Activated CD4-positive, alpha-beta T cell treated with anti-CD3 and anti-CD28 coated beads, Interleukin-2, amount 10 ng/mL, durations not matched to agents 7 days and 5 days (primary cell): ENCODE data around the gene REC8. TPM values are rescaled to one million over a fixed set of nuclear protein-coding genes. Genes with fewer than 3 reads are reported as not detected.

Source experiments
- CTCF ChIA-PET: fragments of 350-600 bp; sonication (Branson Sonifier 250); formaldehyde crosslinking; loops from one replicate; lab custom pipeline; 2021; ENCODE audit warnings: antibody characterized with exemption; lab: Charles Lee
- POLR2A ChIA-PET: fragments of 350-600 bp; sonication (Branson Sonifier 250); formaldehyde crosslinking; loops from one replicate; lab custom pipeline; 2021; ENCODE audit warnings: antibody characterized with exemption; lab: Charles Lee
- DNase-seq: peaks from one replicate; pipeline ENCODE4 v3.0.0-alpha.2; 2020
- H3K27ac Mint-ChIP-seq: one replicate; pipeline ENCODE4 v1.8.0; 2021; ENCODE audit warnings: mild to moderate bottlenecking, moderate library complexity, mixed read lengths
- H3K27me3 Mint-ChIP-seq: one replicate; pipeline ENCODE4 v1.8.0; 2021; ENCODE audit warnings: mixed read lengths
- H3K36me3 Mint-ChIP-seq: one replicate; pipeline ENCODE4 v1.8.0; 2021; ENCODE audit warnings: low read depth, mixed read lengths
- H3K4me1 Mint-ChIP-seq: one replicate; pipeline ENCODE4 v1.8.0; 2021; ENCODE audit warnings: mixed read lengths
- H3K4me3 Mint-ChIP-seq: one replicate; pipeline ENCODE4 v1.8.0; 2021; ENCODE audit warnings: mild to moderate bottlenecking, moderate library complexity, mixed read lengths
- H3K9me3 Mint-ChIP-seq: one replicate; pipeline ENCODE4 v1.8.0; 2021; ENCODE audit warnings: mixed read lengths
- total RNA-seq, 2 experiments: library from RNA; stranded (reverse); gene quantifications; one replicate each; pipeline ENCODE4 v1.2.3, GENCODE V29; 2021

Gene REC8
- total RNA-seq, result 10 to 100 TPM; 52.8 to 61.0 TPM

DNA sequence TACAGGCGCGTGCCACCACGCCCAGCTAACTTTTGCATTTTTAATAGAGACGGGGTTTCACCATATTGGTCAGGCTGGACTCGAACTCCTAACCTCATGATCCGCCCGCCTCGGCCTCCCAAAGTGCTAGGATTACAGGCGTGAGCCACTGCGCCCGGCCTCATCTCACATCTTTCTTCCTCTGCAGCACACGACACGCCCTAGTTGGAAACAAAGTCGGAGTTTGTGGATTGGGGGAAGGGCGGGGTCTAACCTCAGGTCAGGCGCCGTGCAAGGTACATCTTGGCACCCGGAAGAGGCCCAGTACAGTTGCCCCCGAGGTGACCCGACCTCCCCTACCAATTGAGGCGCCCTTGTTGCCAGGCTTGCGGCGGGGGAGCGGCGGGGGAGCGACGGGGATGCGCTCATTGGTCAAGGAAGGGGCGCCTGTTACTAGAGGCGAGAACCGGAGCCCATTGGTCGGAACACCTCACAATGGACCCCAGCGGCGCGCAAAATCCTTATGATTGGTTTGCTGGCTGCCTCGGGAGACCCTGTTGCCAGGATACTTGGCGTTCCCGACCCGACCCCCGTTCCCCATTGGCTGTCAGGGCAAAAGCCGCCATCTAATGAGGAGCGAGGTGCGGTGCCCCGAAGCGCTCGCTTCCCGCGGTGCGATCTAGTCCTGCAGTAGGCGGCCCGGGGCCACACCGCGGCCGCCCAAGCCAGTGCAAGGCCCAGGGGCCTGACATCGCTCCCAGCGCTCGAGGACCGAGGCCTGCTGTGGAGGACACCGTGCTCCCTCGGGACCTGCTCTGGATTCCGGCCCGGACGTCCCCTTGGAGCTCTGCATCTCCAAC lies at the start of gene REC8:
TSS of gene REC8 (plus strand) at position 659 of the 839 bp plus-strand sequence. CDS start 473 bp downstream, outside the sequence.
- Mint-ChIP-seq H3K27ac (peak within 1 kb of the TSS; percentile 86), H3K9me3 (no peaks in the 10 kb centered on the region), H3K36me3 (peaks cover 53% of the 10 kb centered on the region), H3K27me3 (no peaks in the 10 kb centered on the region), H3K4me3 (peak within 1 kb of the TSS; percentile 69), H3K4me1 (peaks cover 55% of the 10 kb centered on the region)
- POLR2A ChIA-PET, result interaction anchor here (0.6 kb wide), 1 partner anchor 9 kb away, joined by 3 read pairs; no protein-coding TSS in a partner anchor
- DNase-seq, result peak; percentile 67
- CTCF ChIA-PET, result interaction anchor here (0.6 to 6.2 kb wide), 6 partner anchors 9 to 870 kb away, joined by 3 to 49 read pairs (median 8); partner anchors contain the start of genes EMC9, IPO4 and IRF9

DNA sequence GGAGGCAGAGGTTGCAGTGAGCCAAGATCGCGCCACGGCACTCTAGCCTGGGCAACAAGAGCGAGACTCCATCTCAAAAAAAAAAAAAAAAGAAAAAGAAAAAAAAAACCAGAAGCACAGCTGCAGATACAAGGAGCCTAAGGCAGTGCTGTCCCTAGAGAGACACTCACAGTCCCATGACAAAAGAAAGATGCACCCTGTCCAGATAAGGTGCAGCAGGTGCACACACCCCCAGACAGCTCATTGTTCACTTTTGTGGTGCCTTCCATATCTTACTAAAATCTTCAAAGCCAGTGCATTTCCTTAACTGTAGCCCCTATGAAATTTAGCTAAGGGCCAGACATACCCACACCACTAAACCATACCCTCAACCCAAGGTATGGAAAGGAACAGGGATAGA lies 49.5 kb upstream of the REC8 start:
- POLR2A ChIA-PET, result interaction anchor here (0.6 kb wide), 1 partner anchor 18 kb away, joined by 3 read pairs; no protein-coding TSS in a partner anchor
- Mint-ChIP-seq H3K27ac (no peak overlapping the region), H3K4me3 (no peak overlapping the region), H3K9me3 (no peaks in the 10 kb centered on the region), H3K27me3 (no peaks in the 10 kb centered on the region), H3K36me3 (peaks cover 54% of the 10 kb centered on the region), H3K4me1 (peaks cover 18% of the 10 kb centered on the region)
- CTCF ChIA-PET, result interaction anchor here (0.6 to 1.1 kb wide), 4 partner anchors 13 to 185 kb away, joined by 3 to 4 read pairs (median 4); partner anchors contain the start of gene PSME1
- no peak for DNase-seq

DNA sequence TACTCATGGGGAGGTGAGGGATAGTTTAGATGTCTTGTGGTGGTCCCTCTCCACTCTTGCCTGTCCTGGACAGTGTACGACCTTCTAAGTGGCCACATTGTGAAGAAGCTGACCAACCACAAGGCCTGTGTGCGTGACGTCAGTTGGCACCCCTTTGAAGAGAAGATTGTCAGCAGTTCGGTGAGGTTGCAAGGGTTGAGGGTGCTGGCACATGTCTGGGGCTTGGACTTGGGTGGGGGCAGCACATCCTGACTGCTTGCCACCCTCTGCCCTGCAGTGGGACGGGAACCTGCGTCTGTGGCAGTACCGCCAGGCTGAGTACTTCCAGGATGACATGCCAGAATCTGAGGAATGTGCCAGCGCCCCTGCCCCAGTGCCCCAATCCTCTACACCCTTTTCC lies 49.0 kb upstream of the REC8 start:
- H3K4me1 Mint-ChIP-seq, result peaks cover 15% of the 10 kb centered on the region
- H3K27ac Mint-ChIP-seq, result no peak overlapping the region
- H3K27me3 Mint-ChIP-seq, result no peaks in the 10 kb centered on the region
- H3K36me3 Mint-ChIP-seq, result peaks cover 49% of the 10 kb centered on the region
- ChIA-PET CTCF (no interaction called here), POLR2A (interaction anchor here (0.6 kb wide), 1 partner anchor 19 kb away, joined by 3 read pairs; no protein-coding TSS in a partner anchor)
- H3K4me3 Mint-ChIP-seq, result no peak overlapping the region
- no peaks in the 10 kb centered on the region for H3K9me3 Mint-ChIP-seq
- no peak for DNase-seq

GRCh38 chr14:24123424-24124417 lies 48.2 kb upstream of the REC8 start:
- Mint-ChIP-seq H3K4me1 (peaks cover 9% of the 10 kb centered on the region), H3K27me3 (no peaks in the 10 kb centered on the region), H3K4me3 (no peak overlapping the region), H3K36me3 (peaks cover 41% of the 10 kb centered on the region), H3K9me3 (no peaks in the 10 kb centered on the region), H3K27ac (no peak overlapping the region)
- no peak for DNase-seq
- ChIA-PET CTCF (interaction anchor here (0.6 to 2.3 kb wide), 2 partner anchors 14 to 70 kb away, joined by 3 to 7 read pairs; no protein-coding TSS in a partner anchor), POLR2A (no interaction called here)

DNA sequence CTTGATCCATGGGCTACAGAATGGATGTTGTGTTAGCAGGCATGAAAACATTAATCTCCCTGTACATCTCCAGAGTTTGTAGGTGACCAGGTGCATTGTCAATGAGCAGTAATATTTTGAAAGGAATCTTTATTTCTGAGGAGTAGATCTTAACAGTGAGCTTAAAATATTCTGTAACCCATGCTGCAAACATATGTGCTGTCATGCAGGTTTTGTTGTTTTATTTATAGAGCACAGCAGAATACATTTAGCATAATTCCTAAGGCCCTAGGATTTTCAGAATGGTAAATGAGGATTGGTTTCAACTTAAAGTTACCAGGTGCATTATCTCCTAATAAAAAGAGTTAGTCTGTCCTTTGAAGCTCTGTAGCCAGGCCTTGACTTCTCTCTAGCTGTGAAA lies 44.9 kb upstream of the REC8 start:
- H3K27me3 Mint-ChIP-seq, result no peaks in the 10 kb centered on the region
- ChIA-PET CTCF (interaction anchor here (0.8 to 2.0 kb wide), 4 partner anchors 10 to 12 kb away, joined by 3 to 10 read pairs (median 5); partner anchors contain the start of genes DCAF11 and NRL), POLR2A (no interaction called here)
- H3K36me3 Mint-ChIP-seq, result peaks cover 14% of the 10 kb centered on the region
- H3K4me3 Mint-ChIP-seq, result no peak overlapping the region
- no peaks in the 10 kb centered on the region for H3K9me3 Mint-ChIP-seq
- H3K27ac Mint-ChIP-seq, result peak overlapping the region; percentile 3
- peaks cover 11% of the 10 kb centered on the region for H3K4me1 Mint-ChIP-seq
- DNase-seq, result no peak

GRCh38 chr14:24127673-24128072 lies 44.2 kb upstream of the REC8 start:
- no peak overlapping the region for H3K4me3 Mint-ChIP-seq
- CTCF ChIA-PET, result interaction anchor here (0.8 to 1.6 kb wide), 3 partner anchors 10 to 12 kb away, joined by 3 to 5 read pairs (median 5); no protein-coding TSS in a partner anchor
- peaks cover 18% of the 10 kb centered on the region for H3K4me1 Mint-ChIP-seq
- no peak overlapping the region for H3K27ac Mint-ChIP-seq
- POLR2A ChIA-PET, result no interaction called here
- H3K36me3 Mint-ChIP-seq, result peaks cover 12% of the 10 kb centered on the region
- no peaks in the 10 kb centered on the region for H3K27me3 Mint-ChIP-seq
- DNase-seq, result no peak
- no peaks in the 10 kb centered on the region for H3K9me3 Mint-ChIP-seq

GRCh38 chr14:24129410-24129998 lies 42.4 kb upstream of the REC8 start:
- Mint-ChIP-seq H3K4me1 (peaks cover 23% of the 10 kb centered on the region), H3K9me3 (no peaks in the 10 kb centered on the region), H3K36me3 (peaks cover 2% of the 10 kb centered on the region), H3K27me3 (no peaks in the 10 kb centered on the region), H3K4me3 (no peak overlapping the region), H3K27ac (no peak overlapping the region)
- ChIA-PET POLR2A (no interaction called here), CTCF (interaction anchor here (0.7 to 1.2 kb wide), 2 partner anchors 13 to 17 kb away, joined by 3 read pairs; partner anchors contain the start of gene PSME2)
- DNase-seq, result no peak

DNA sequence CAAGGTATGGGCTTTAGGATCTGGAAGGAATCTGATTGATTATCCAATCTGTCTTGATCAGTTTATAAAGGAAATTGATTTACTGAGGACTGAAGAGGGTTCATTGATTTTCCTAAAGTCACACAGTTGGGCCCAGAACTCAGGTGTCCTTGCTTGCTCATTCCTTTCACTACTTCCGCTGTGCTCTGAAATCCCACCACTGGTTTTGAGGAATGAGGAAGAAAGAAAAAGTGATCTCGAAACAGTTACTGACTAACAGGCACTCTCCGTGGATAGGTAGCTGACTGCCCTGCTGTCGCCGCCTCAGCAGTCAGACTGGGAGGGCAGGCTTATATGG lies 41.5 kb upstream of the REC8 start, which contains the start of gene FITM1:
TSS of gene FITM1 (plus strand) at position 280 of the 337 bp plus-strand sequence. CDS start 905 bp downstream, outside the sequence.
- H3K27ac Mint-ChIP-seq, result no peak within 1 kb of the TSS
- no peaks in the 10 kb centered on the region for H3K27me3 Mint-ChIP-seq
- H3K9me3 Mint-ChIP-seq, result no peaks in the 10 kb centered on the region
- ChIA-PET POLR2A (no interaction called here), CTCF (interaction anchor here (0.7 to 1.2 kb wide), 2 partner anchors 16 to 20 kb away, joined by 3 read pairs; partner anchors contain the start of gene PSME2)
- H3K4me1 Mint-ChIP-seq, result peaks cover 27% of the 10 kb centered on the region
- H3K36me3 Mint-ChIP-seq, result no peaks in the 10 kb centered on the region
- no peak for DNase-seq
- H3K4me3 Mint-ChIP-seq, result no peak within 1 kb of the TSS

DNA sequence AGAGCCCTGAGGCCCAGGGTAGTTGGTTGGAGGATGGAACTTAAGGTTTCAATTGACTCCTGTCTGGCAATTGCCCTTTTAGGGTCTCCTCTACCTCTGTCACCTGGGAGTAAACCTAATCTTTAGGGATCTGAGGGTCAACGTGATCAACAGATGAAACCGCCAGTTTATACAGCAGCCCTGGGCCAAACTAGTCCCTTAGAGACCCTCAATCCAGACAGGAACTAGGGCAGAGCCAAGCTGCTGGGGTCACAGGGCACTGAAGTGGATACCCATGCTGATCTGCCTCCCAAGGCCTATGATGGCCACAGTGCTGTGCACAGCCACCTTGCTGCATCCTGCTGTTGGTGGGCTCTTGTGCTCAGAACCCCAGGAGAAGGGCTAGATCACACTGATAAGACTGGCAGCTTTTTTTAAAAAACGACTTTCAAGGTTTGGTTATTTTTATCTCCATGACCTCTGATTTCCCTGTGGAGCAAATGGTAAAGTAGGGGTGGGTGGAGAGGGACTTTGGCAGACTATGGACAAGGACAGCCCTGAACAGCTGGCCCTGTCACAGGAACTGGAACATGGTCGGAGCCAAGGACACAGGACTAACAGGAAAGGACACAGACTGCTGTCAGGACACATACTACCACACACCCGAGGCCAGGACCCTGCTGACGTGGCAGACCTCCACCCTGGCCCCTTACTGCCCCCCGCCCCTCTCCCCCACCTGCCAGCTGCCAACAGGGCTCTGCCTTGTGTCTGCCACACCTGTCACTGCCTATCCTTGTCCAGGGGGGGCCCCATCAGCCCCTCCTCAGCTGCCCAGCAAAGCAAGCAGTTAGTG lies 40.9 kb upstream of the REC8 start:
- Mint-ChIP-seq H3K4me1 (peaks cover 29% of the 10 kb centered on the region), H3K27ac (no peak overlapping the region), H3K36me3 (no peaks in the 10 kb centered on the region), H3K9me3 (no peaks in the 10 kb centered on the region), H3K4me3 (no peak overlapping the region), H3K27me3 (no peaks in the 10 kb centered on the region)
- DNase-seq, result no peak
- CTCF ChIA-PET, result interaction anchor here (0.7 kb wide), 1 partner anchor 21 kb away, joined by 3 read pairs; no protein-coding TSS in a partner anchor
- POLR2A ChIA-PET, result no interaction called here

GRCh38 chr14:24131549-24131966 lies 40.3 kb upstream of the REC8 start:
- Mint-ChIP-seq H3K36me3 (peaks cover 2% of the 10 kb centered on the region), H3K27me3 (no peaks in the 10 kb centered on the region), H3K27ac (peak overlapping the region; percentile 50), H3K9me3 (no peaks in the 10 kb centered on the region), H3K4me1 (peaks cover 29% of the 10 kb centered on the region), H3K4me3 (no peak overlapping the region)
- DNase-seq, result no peak
- ChIA-PET POLR2A (no interaction called here), CTCF (interaction anchor here (0.8 to 1.2 kb wide), 4 partner anchors 15 to 41 kb away, joined by 3 to 4 read pairs (median 4); partner anchors contain the start of gene IRF9)
